H1 (cell line): ENCODE measurements around the gene TLE4. TPM values are rescaled to one million over a fixed set of nuclear protein-coding genes. Genes with fewer than 3 reads are reported as not detected.

Experiments
- CTCF ChIA-PET: fragments of 300-600 bp; sonication (Branson Sonifier 250); formaldehyde crosslinking; loops from one replicate; lab custom pipeline; 2021; ENCODE audit not compliant: partially characterized antibody; lab: Charles Lee
- POLR2A ChIA-PET: fragments of 300-600 bp; sonication (Branson Sonifier 250); formaldehyde crosslinking; loops from one replicate; lab custom pipeline; 2021; ENCODE audit warnings: inconsistent platforms; ENCODE audit not compliant: partially characterized antibody; lab: Charles Lee
- DNase-seq, 2 experiments: peaks; one replicate each; pipeline versions ENCODE4 v3.0.0 to v3.0.0-alpha.2; 2010 to 2022; ENCODE audit warnings: low spot score in 2 of 2, low read depth in 1 of 2, mixed read lengths in 1 of 2
- FAIRE-seq: peaks from 2 replicates; lab custom pipeline; 2011; peaks lifted over from hg19 to GRCh38; lab: Jason Lieb, UNC
- H2AFZ ChIP-seq: 2 replicates; pipeline ENCODE4 v1.8.1; 2012; ENCODE audit warnings: low read length, inconsistent platforms
- H2AK5ac ChIP-seq: 2 replicates; pipeline ENCODE4 v1.6.1; 2013; ENCODE audit warnings: low read depth, low read length
- H2BK120ac ChIP-seq: replicated peaks from 2 replicates; pipeline ENCODE3; 2013; ENCODE audit warnings: low read depth, low read length, inconsistent platforms
- H2BK12ac ChIP-seq: 2 replicates; pipeline ENCODE4 v1.6.1; 2013; ENCODE audit warnings: low read depth, low read length
- H2BK15ac ChIP-seq: 2 replicates; pipeline ENCODE4 v1.6.1; 2013; ENCODE audit warnings: low read length
- H2BK20ac ChIP-seq: 2 replicates; pipeline ENCODE4 v1.6.1; 2013; ENCODE audit warnings: low read length
- H2BK5ac ChIP-seq: 2 replicates; pipeline ENCODE4 v1.6.1; 2013; ENCODE audit warnings: low read depth, low read length
- H3K14ac ChIP-seq: 2 replicates; pipeline ENCODE4 v1.6.1; 2013; ENCODE audit warnings: inconsistent platforms; ENCODE audit not compliant: insufficient read length
- H3K18ac ChIP-seq: 2 replicates; pipeline ENCODE4 v1.6.1; 2013; ENCODE audit warnings: low read length; ENCODE audit errors: extremely low read depth
- H3K23ac ChIP-seq: 2 replicates; pipeline ENCODE4 v1.6.1; 2013; ENCODE audit warnings: inconsistent platforms; ENCODE audit not compliant: insufficient read length
- H3K23me2 ChIP-seq: 2 replicates; pipeline ENCODE4 v1.6.1; 2013; ENCODE audit warnings: low read depth, low read length
- H3K27ac ChIP-seq: 2 replicates; pipeline ENCODE4 v1.6.1; 2011; ENCODE audit warnings: low read depth, low read length, inconsistent platforms
- H3K27me3 ChIP-seq, 4 experiments: replicated peaks in 1 of 4; 1 replicate in 1 of 4; 2 replicates in 3 of 4; pipeline versions ENCODE4 v1.6.1 to v1.8.1; 2011 to 2013; ENCODE audit warnings: low read length in 3 of 4, mild to moderate bottlenecking in 3 of 4, inconsistent platforms in 2 of 4, mixed read lengths in 2 of 4, moderate library complexity in 1 of 4; ENCODE audit not compliant: control insufficient read depth in 3 of 4, insufficient read depth in 3 of 4; ENCODE audit errors: extremely low read depth in 1 of 4
- H3K36me3 ChIP-seq, 4 experiments: 2 replicates each; pipeline versions ENCODE4 v1.6.1 to v1.8.1; 2011 to 2013; ENCODE audit warnings: mild to moderate bottlenecking in 4 of 4, low read length in 3 of 4, moderate library complexity in 2 of 4, control low read depth in 1 of 4, inconsistent platforms in 1 of 4; ENCODE audit not compliant: insufficient read depth in 4 of 4, control insufficient read depth in 2 of 4
- H3K4ac ChIP-seq: replicated peaks from 2 replicates; pipeline ENCODE3; 2013; ENCODE audit warnings: low read length, low read depth, mixed read lengths, inconsistent platforms; ENCODE audit not compliant: insufficient read length
- H3K4me1 ChIP-seq, 4 experiments: replicated peaks in 1 of 4; 1 replicate in 1 of 4; 2 replicates in 3 of 4; pipeline versions ENCODE4 v1.6.1 to v1.8.1; 2011 to 2013; ENCODE audit warnings: low read length in 3 of 4, inconsistent platforms in 2 of 4, mixed read lengths in 1 of 4; ENCODE audit not compliant: insufficient read depth in 4 of 4, control insufficient read depth in 3 of 4
- H3K4me2 ChIP-seq, 2 experiments: 2 replicates each; pipeline versions ENCODE4 v1.6.1 to v1.8.1; 2011 to 2013; ENCODE audit warnings: low read depth in 2 of 2, low read length in 2 of 2, control low read depth in 1 of 2, inconsistent platforms in 1 of 2, mild to moderate bottlenecking in 1 of 2; ENCODE audit not compliant: insufficient read depth in 1 of 2
- H3K4me3 ChIP-seq, 4 experiments: fragments of 200-600, 300-600 bp in 1 of 4; sonication (generic), shearing (Covaris generic), sonication (Bioruptor Twin) in 1 of 4; 2 replicates each; pipeline versions ENCODE4 v1.5.1 to v1.8.1; 2011 to 2016; ENCODE audit warnings: low read length in 4 of 4, low read depth in 3 of 4, control low read depth in 2 of 4, inconsistent platforms in 2 of 4, mild to moderate bottlenecking in 2 of 4, mixed read lengths in 1 of 4, moderate library complexity in 1 of 4; ENCODE audit not compliant: insufficient read depth in 2 of 4; ENCODE audit errors: extremely low read depth in 1 of 4
- H3K56ac ChIP-seq: replicated peaks from 2 replicates; pipeline ENCODE3; 2013; ENCODE audit warnings: low read depth, mild to moderate bottlenecking, mixed read lengths, low read length, inconsistent platforms; ENCODE audit not compliant: insufficient read length
- H3K79me1 ChIP-seq: 2 replicates; pipeline ENCODE4 v1.6.1; 2013; ENCODE audit warnings: low read depth, low read length, control low read depth
- H3K79me2 ChIP-seq, 2 experiments: 2 replicates each; pipeline versions ENCODE4 v1.6.1 to v1.8.1; 2012 to 2013; ENCODE audit warnings: low read length in 2 of 2, mild to moderate bottlenecking in 2 of 2, inconsistent platforms in 1 of 2; ENCODE audit not compliant: insufficient read depth in 2 of 2, control insufficient read depth in 1 of 2
- H3K9ac ChIP-seq, 4 experiments: replicated peaks in 1 of 4; 1 replicate in 1 of 4; 2 replicates in 3 of 4; pipeline versions ENCODE4 v1.6.1 to v1.8.1; 2011 to 2013; ENCODE audit warnings: low read depth in 3 of 4, low read length in 3 of 4, control low read depth in 2 of 4, mild to moderate bottlenecking in 2 of 4, moderate library complexity in 2 of 4, inconsistent platforms in 1 of 4; ENCODE audit errors: extremely low read depth in 1 of 4
- H3K9me3 ChIP-seq, 2 experiments: 2 replicates each; pipeline versions ENCODE4 v1.6.1 to v1.8.1; 2012 to 2013; ENCODE audit warnings: mild to moderate bottlenecking in 2 of 2, moderate library complexity in 2 of 2, control low read depth in 1 of 2, inconsistent platforms in 1 of 2, low read depth in 1 of 2, low read length in 1 of 2, mixed read lengths in 1 of 2; ENCODE audit not compliant: insufficient read depth in 2 of 2
- H4K20me1 ChIP-seq, 2 experiments: replicated peaks in 1 of 2; 2 replicates each; pipeline versions ENCODE3 to v1.8.1; 2011 to 2013; ENCODE audit warnings: inconsistent platforms in 2 of 2, low read length in 2 of 2, mild to moderate bottlenecking in 1 of 2; ENCODE audit not compliant: insufficient read depth in 2 of 2, control insufficient read depth in 1 of 2
- H4K5ac ChIP-seq: 2 replicates; pipeline ENCODE4 v1.6.1; 2013; ENCODE audit warnings: low read length, low read depth, mixed read lengths, inconsistent platforms; ENCODE audit not compliant: insufficient read length
- H4K8ac ChIP-seq: 2 replicates; pipeline ENCODE4 v1.8.0; 2013; ENCODE audit warnings: mild to moderate bottlenecking, moderate library complexity, low read length, inconsistent platforms; ENCODE audit not compliant: insufficient read depth; ENCODE audit errors: extremely low read depth
- H4K91ac ChIP-seq: replicated peaks from 2 replicates; pipeline ENCODE3; 2013; ENCODE audit warnings: low read length, mixed read lengths, inconsistent platforms; ENCODE audit not compliant: insufficient read length
- BACH1 ChIP-seq: IDR thresholded peaks from 2 replicates; pipeline ENCODE4 v1.6.1; 2012; ENCODE audit warnings: low read length, improper control_type of control experiment
- CBX5 ChIP-seq: fragments of 300-800, 300-1000 bp; sonication (generic); IDR thresholded peaks from 2 replicates; pipeline ENCODE4 v1.7.1; 2016; ENCODE audit warnings: antibody characterized with exemption, low read length, low read depth
- CHD1 ChIP-seq: IDR thresholded peaks from 2 replicates; pipeline ENCODE4 v1.6.1; 2012; ENCODE audit warnings: low read depth, low read length, improper control_type of control experiment
- EP300 ChIP-seq, 2 experiments: IDR thresholded peaks; 1 replicate in 1 of 2; 2 replicates in 1 of 2; pipeline ENCODE4 v1.6.1; 2011 to 2012; ENCODE audit warnings: low read depth in 2 of 2, low read length in 2 of 2, mild to moderate bottlenecking in 2 of 2, borderline replicate concordance in 1 of 2, inconsistent platforms in 1 of 2, moderate library complexity in 1 of 2
- HDAC6 ChIP-seq: IDR thresholded peaks from one replicate; pipeline ENCODE4 v1.7.1; 2012; ENCODE audit warnings: low read depth, mild to moderate bottlenecking, inconsistent platforms, low read length, moderate library complexity
- KDM1A ChIP-seq: fragments of 200-600, 300-600 bp; sonication (generic); IDR thresholded peaks from 2 replicates; pipeline ENCODE4 v1.7.1; 2016; ENCODE audit warnings: mild to moderate bottlenecking, low read length, borderline replicate concordance
- KDM4A ChIP-seq: IDR thresholded peaks from one replicate; pipeline ENCODE4 v1.7.1; 2012; ENCODE audit warnings: low read depth, mild to moderate bottlenecking, moderate library complexity, low read length, inconsistent platforms; ENCODE audit not compliant: severe bottlenecking
- MAFK ChIP-seq: IDR thresholded peaks from 2 replicates; pipeline ENCODE4 v1.6.1; 2012; ENCODE audit warnings: low read depth, mild to moderate bottlenecking, improper control_type of control experiment, low read length
- POLR2A ChIP-seq, 2 experiments: IDR thresholded peaks; 1 replicate in 1 of 2; 2 replicates in 1 of 2; pipeline ENCODE4 v1.6.1; 2011; ENCODE audit warnings: low read depth in 2 of 2, low read length in 2 of 2, mild to moderate bottlenecking in 2 of 2; ENCODE audit errors: control extremely low read depth in 1 of 2
- SUZ12 ChIP-seq: fragments of 200-600 bp; sonication (generic); IDR thresholded peaks from 2 replicates; pipeline ENCODE4 v1.6.1; 2012; ENCODE audit warnings: mild to moderate bottlenecking, inconsistent platforms, low read length, moderate library complexity, mixed read lengths
- TEAD4 ChIP-seq: IDR thresholded peaks from 2 replicates; pipeline ENCODE4 v1.6.1; 2012; ENCODE audit warnings: low read depth, low read length, inconsistent platforms, mixed read lengths
- polyA plus RNA-seq, 7 experiments: library from polyadenylated mRNA; depleted of rRNA in 3 of 7; stranded (reverse) in 5 of 7; unstranded in 2 of 7; fragments of >200 nt in 5 of 7; fragments of 200-250 nt in 2 of 7; gene quantifications; 1 replicate in 5 of 7; 2 replicates in 1 of 7; 4 replicates in 1 of 7; pipeline versions ENCODE4 v1.2.1 to v1.2.3, GENCODE V29; 2011 to 2013; ENCODE audit warnings: missing spikeins in 2 of 7, mixed read lengths in 2 of 7
- total RNA-seq: library from RNA; stranded (reverse); fragmentation: NEBNext Ultra II Directional; extraction: Animal tissue kit (Norgen Biotek cat#: 25700); gene quantifications from 2 replicates; pipeline ENCODE4 v1.2.1, GENCODE V29; 2021
- TF ChIP-seq, protein P1 (sequence below): IDR thresholded peaks from 2 replicates; pipeline ENCODE4 v1.6.1; 2011; ENCODE audit warnings: low read depth, mild to moderate bottlenecking, low read length; ENCODE audit not compliant: insufficient read depth

The TLE4 gene
- total and polyA plus RNA-seq, 2 of the 8 experiments (the other 6 are each of a cell fraction or from before 2014, with no cell fraction given), result 32.4 to 36.9 TPM

DNA sequence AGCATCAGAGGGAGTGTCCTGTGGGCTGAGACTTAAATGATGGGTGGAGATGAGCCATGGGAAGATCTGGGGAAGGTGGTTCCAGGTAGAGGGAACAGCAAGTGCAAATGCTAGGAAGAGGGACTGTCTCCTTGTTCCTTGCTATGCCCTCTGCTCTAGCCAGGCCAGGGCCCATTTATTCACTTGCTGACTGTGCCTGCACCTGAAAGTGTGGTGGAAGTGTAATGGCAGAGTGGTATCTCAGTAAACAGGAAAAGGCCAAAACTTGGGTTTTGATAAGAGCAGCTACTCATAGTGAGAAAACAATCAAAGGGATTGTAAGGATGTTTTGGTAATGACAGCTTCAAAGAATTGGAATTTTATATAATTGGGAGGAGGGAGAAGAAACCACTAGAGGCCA, 32.4 kb downstream of the TLE4 start:
- Histone ChIP-seq H3K23ac (no peak overlapping the region), H4K8ac (no peak overlapping the region), H2BK5ac (no peak overlapping the region), H3K4ac (no peak overlapping the region), H2BK12ac (no peak overlapping the region), H3K27ac (no peak overlapping the region), H3K79me2 (peaks cover 0 to 34% of the 10 kb centered on the region in 2 experiments; a peak in 2 of 4 replicates), H4K91ac (no peak overlapping the region), H3K23me2 (no peaks in the 10 kb centered on the region), H3K9ac (no peak overlapping the region), H3K56ac (no peak overlapping the region), H3K4me1 (peaks cover 0 to 3% (median 1%) of the 10 kb centered on the region in 4 experiments; a peak in 2 of 7 replicates), H2AFZ (no peak overlapping the region), H3K14ac (no peak overlapping the region), H2BK120ac (no peak overlapping the region), H3K27me3 (no peaks in the 10 kb centered on the region), H3K4me2 (no peak overlapping the region), H2AK5ac (no peak overlapping the region), H3K79me1 (no peaks in the 10 kb centered on the region; the same call in 1 of the 2 replicates), H3K4me3 (no peak overlapping the region), H2BK20ac (no peak overlapping the region), H4K5ac (no peak overlapping the region), H3K9me3 (no peaks in the 10 kb centered on the region), H3K36me3 (peaks cover 0 to 12% (median 1%) of the 10 kb centered on the region in 4 experiments; a peak in 3 of 8 replicates), H2BK15ac (no peak overlapping the region), H4K20me1 (peaks cover 2 to 3% of the 10 kb centered on the region in 2 experiments), H3K18ac (no peak overlapping the region)
- no peak for DNase-seq
- FAIRE-seq, result no peak
- POLR2A ChIA-PET, result interaction anchor here (2.7 kb wide), 1 partner anchor 33 kb away, joined by 11 read pairs; the partner anchor contains the start of gene TLE4
- CTCF ChIA-PET, result interaction anchor here (0.9 to 4.0 kb wide), 5 partner anchors 9 to 106 kb away, joined by 3 to 15 read pairs (median 4); no protein-coding TSS in a partner anchor
- no peak for TF ChIP-seq BACH1
- TF ChIP-seq, protein P1, sequence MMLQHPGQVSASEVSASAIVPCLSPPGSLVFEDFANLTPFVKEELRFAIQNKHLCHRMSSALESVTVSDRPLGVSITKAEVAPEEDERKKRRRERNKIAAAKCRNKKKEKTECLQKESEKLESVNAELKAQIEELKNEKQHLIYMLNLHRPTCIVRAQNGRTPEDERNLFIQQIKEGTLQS, result no peak
- TF ChIP-seq SUZ12, result no peak
- TF ChIP-seq POLR2A (IDR thresholded peaks at IDR 0.05; ENCODE audit: control extremely low read depth in 1 of 2, low read depth in 2 of 2, low read length in 2 of 2), result no peak
- no peak for TF ChIP-seq CHD1
- no peak for TF ChIP-seq HDAC6
- TF ChIP-seq TEAD4, result no peak
- no peak for TF ChIP-seq KDM1A
- no peak for TF ChIP-seq KDM4A
- no peak for TF ChIP-seq EP300 (IDR thresholded peaks at IDR 0.05; ENCODE audit: borderline replicate concordance in 1 of 2, low read depth in 2 of 2, low read length in 2 of 2)
- TF ChIP-seq CBX5, result no peak
- no peak for TF ChIP-seq MAFK
